ENCODE results near the gene TFAP2A. TPM values are rescaled to one million over a fixed set of nuclear protein-coding genes. Genes with fewer than 3 reads are reported as not detected.

TFAP2A gene
- total and polyA plus RNA-seq, 2 experiments from 2014 or later = 0.17 TPM; not detected in 1

DNA sequence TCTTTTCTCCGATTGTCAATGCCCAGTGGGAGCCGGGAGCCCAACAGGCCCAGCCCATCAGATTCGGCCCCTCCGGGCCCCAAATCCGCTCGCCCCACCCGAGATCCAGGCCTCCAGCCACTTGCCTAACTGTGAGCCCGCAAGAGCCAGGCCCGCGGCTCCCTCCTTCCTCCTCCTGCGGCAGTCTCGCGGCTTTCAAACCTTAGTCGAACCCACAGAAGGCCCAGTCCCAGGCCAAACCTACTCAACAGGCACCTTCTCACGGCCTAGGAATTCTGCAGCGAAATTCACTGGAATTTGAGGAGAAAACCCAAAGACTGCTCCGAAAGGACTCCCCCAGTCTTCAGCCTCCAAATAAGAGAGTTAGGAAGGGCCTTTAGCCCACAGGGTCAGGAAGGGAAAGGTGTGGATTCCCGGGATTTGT is 2.8 kb upstream of the TFAP2A start:
- Histone ChIP-seq H3K27ac (no peak overlapping the region), H3K27me3 (peaks cover 100% of the 10 kb centered on the region), H3K36me3 (no peaks in the 10 kb centered on the region), H3K9me3 (ENCODE audit: low read depth) (no peaks in the 10 kb centered on the region), H3K4me1 (ENCODE audit: low read depth) (no peaks in the 10 kb centered on the region), H3K4me3 (no peak overlapping the region)
- TF ChIP-seq, protein P1, sequence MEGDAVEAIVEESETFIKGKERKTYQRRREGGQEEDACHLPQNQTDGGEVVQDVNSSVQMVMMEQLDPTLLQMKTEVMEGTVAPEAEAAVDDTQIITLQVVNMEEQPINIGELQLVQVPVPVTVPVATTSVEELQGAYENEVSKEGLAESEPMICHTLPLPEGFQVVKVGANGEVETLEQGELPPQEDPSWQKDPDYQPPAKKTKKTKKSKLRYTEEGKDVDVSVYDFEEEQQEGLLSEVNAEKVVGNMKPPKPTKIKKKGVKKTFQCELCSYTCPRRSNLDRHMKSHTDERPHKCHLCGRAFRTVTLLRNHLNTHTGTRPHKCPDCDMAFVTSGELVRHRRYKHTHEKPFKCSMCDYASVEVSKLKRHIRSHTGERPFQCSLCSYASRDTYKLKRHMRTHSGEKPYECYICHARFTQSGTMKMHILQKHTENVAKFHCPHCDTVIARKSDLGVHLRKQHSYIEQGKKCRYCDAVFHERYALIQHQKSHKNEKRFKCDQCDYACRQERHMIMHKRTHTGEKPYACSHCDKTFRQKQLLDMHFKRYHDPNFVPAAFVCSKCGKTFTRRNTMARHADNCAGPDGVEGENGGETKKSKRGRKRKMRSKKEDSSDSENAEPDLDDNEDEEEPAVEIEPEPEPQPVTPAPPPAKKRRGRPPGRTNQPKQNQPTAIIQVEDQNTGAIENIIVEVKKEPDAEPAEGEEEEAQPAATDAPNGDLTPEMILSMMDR (IDR thresholded peaks at IDR 0.05; ENCODE audit: low read depth, low read length) = no peak
- DNase-seq (ENCODE audit: low read depth in 1 of 2, low spot score in 1 of 2) = no peak

DNA sequence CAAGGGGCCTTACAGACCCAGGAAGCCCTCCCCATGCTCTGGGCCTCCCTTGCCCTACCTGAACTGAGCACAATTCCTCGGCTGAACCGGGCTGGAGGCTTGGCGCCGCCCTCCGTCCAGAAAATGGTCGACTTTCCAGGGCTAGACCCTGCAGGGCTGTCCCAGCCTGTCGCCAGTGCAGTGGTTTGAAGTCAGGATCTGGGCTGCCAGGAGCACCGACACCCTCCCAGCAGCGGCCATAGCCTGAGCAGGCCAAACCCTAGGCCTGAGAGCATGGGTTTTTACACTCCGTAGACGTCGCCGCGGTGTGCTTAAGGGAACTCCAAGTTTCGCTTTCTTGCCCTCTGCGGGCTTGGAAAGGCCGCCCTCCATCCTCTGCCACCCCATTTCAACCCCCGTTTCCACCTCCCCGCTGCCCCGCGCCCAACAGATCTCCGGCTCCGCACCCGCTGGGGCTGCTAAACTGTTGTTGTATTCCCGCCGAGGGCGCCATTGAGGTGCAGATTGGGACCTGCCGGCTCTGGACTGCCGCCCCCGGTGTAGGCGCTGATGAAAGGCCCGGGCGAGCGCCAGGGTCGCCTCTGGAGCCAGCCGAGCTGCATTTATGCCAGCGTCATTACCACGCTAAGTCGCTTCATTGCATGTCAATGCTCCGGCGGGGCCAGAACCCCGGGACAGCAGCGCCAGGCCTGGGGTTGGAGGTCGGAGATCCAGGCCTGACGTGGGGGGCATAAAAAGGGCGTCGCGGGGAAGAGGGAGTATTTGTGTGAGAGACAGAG is 2.2 kb upstream of the TFAP2A start:
- TF ChIP-seq, protein P1 (IDR thresholded peaks at IDR 0.05; ENCODE audit: low read depth, low read length) = no peak
- DNase-seq (ENCODE audit: low read depth in 1 of 2, low spot score in 1 of 2) = no peak
- Histone ChIP-seq H3K4me1 (ENCODE audit: low read depth) (peaks cover 1% of the 10 kb centered on the region), H3K9me3 (ENCODE audit: low read depth) (no peaks in the 10 kb centered on the region), H3K27ac (no peak overlapping the region), H3K27me3 (peaks cover 100% of the 10 kb centered on the region), H3K4me3 (peak overlapping the region; percentile 9), H3K36me3 (no peaks in the 10 kb centered on the region)

DNA sequence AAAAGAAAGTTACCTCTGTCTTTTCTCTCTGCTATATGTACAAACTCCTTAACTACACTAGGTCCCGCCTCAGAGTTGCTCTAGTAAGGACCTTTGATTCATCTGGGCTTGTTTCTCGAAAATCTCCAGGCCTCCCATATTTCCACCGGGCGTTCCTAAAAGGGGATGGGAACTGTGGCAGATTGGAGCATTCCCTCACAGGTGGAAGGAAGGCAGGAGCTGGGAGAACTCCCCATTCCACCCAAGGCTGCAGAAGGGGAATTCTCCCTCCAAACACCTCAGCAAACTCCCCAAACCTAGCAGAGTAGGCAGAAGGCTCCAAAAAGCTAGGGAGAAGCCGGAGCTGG is 1.6 kb upstream of the TFAP2A start:
- DNase-seq (ENCODE audit: low read depth in 1 of 2, low spot score in 1 of 2) = no peak
- H3K4me1 ChIP-seq (ENCODE audit: low read depth) = peaks cover 5% of the 10 kb centered on the region
- TF ChIP-seq, protein P1 (IDR thresholded peaks at IDR 0.05; ENCODE audit: low read depth, low read length) = no peak
- H3K9me3 ChIP-seq (ENCODE audit: low read depth) = no peaks in the 10 kb centered on the region
- no peak overlapping the region for H3K4me3 ChIP-seq
- no peak overlapping the region for H3K27ac ChIP-seq
- no peaks in the 10 kb centered on the region for H3K36me3 ChIP-seq
- H3K27me3 ChIP-seq = peaks cover 100% of the 10 kb centered on the region

DNA sequence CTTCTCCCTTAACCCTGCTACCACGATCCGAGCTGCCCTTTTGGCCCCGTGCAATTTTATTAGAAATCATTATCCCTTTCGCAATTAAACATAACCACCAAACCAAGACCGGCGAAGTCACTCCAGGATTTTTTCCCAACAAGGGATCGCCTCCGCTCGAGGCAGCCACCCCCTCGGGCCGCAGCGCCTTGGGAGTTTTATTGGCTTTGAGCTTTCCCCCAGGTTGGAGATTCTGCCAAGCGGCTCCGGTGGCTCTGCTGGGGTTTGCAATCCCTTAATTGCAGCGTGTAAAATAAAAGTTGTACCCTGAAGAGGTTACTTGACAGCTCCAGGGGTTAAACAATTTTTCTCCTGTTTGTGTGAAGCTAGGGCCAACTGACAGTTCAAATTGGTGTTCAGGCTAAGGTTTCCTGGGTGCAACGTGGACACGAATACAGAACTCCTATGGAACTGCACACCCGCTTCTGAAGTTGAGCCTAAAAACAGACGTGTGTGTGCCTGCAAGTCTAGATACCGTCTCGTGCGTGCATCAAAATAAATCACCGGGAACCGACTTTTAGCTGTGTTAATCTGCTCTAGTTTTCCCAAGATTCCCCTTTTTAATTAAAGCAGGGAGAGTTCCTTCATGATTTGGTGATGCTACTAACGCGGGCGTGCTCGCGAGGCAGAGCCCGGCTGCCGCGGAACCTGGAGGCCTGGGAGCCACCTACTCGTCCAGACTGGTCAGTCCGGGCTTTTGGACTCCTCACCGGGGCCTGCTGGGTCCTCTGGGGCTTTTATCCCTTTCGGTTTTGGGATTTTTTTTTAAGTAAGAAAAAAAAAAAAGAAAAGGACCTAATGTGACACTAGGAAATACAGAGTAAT is 975 bp upstream of the TFAP2A start:
- H3K4me3 ChIP-seq = no peak overlapping the region
- no peak overlapping the region for H3K27ac ChIP-seq
- TF ChIP-seq, protein P1 (IDR thresholded peaks at IDR 0.05; ENCODE audit: low read depth, low read length) = no peak
- peaks cover 5% of the 10 kb centered on the region for H3K4me1 ChIP-seq (ENCODE audit: low read depth)
- no peaks in the 10 kb centered on the region for H3K9me3 ChIP-seq (ENCODE audit: low read depth)
- no peaks in the 10 kb centered on the region for H3K36me3 ChIP-seq
- DNase-seq (ENCODE audit: low read depth in 1 of 2, low spot score in 1 of 2) = no peak
- H3K27me3 ChIP-seq = peaks cover 100% of the 10 kb centered on the region

DNA sequence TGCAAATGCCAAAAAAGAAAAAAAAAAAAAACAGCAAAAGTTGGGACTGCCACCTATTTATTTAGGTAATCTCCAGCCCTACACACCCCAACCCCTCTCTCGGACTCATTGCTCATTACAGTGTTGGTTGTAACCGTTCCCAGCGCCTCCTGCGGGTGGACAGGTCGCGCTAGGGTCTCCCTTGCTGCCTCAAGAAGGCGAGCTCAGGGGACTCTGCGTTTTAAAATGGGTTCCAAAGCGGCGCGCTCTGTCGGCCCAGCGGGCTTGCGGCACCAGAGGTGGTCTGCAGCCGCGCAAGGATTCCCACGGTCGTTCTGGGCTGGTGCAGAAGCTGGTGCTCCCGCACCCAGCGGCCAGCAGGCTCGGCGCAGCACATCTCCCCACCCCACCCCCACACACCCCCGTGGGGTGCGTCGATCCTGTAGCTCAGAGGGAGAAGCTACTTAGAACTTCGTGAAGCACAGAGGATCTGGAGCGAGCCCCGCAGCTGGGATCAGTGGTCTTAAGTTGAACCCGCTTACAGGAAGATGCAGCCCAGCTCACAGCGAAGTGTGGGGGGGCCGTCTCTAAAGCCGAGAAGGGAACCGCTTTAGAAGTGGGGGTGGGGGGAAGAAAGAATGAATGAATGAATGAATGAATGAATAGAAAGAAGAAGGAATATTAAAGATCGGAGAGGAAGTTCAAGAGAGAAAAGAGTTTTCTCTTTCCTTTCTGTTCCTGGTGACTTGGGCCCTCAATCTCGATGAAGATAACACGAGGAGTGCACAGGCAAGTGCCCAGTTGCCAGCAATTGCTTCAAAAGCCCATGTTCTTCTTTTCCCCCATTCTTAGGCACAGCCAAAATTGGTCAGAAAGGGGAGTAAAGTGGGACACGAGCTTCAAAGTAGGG is 780 bp downstream of the TFAP2A start:
- Histone ChIP-seq H3K36me3 (no peaks in the 10 kb centered on the region), H3K4me3 (no peak overlapping the region), H3K9me3 (ENCODE audit: low read depth) (no peaks in the 10 kb centered on the region), H3K27ac (no peak overlapping the region), H3K27me3 (peaks cover 100% of the 10 kb centered on the region), H3K4me1 (ENCODE audit: low read depth) (peaks cover 5% of the 10 kb centered on the region)
- TF ChIP-seq, protein P1 (IDR thresholded peaks at IDR 0.05; ENCODE audit: low read depth, low read length) = peak; percentile 5
- no peak for DNase-seq (ENCODE audit: low read depth in 1 of 2, low spot score in 1 of 2)

All from cardiac muscle cell (in vitro differentiated cells and primary cell).